Panc1 (cell line): Measurements from ENCODE around the gene GULP1. TPM values are rescaled to one million over a fixed set of nuclear protein-coding genes. Genes with fewer than 3 reads are reported as not detected.

ENCODE experiments used
- ATAC-seq: fragments of 200-7000 bp; cut with Tn5 transposase; 2 replicates; pipeline ENCODE4 v1.9.1; 2020; ENCODE audit warnings: mild to moderate bottlenecking, moderate library complexity
- BruUV-seq: library from RNA; stranded (reverse); fragments of 400-500 nt; replicated peaks from 2 replicates; lab custom pipeline; 2021; lab: Mats Ljungman, UMichigan
- CTCF ChIA-PET: fragments of 300-600 bp; sonication (Branson Sonifier 250); formaldehyde crosslinking; loops from one replicate; lab custom pipeline; 2022; ENCODE audit warnings: antibody characterized with exemption; lab: Charles Lee
- POLR2A ChIA-PET: fragments of 300-600 bp; sonication (Branson Sonifier 250); formaldehyde crosslinking; loops from one replicate; lab custom pipeline; 2022; ENCODE audit warnings: antibody characterized with exemption; lab: Charles Lee
- DNase-seq: peaks from one replicate; pipeline ENCODE4 v3.0.0-alpha.2; 2010; ENCODE audit warnings: low read depth, low spot score
- H3K27ac ChIP-seq: 2 replicates; pipeline ENCODE4 v1.5.1; 2011; ENCODE audit warnings: mild to moderate bottlenecking, low read length, inconsistent platforms
- H3K27me3 ChIP-seq: fragments of 200-500 bp; sonication (Bioruptor generic); 2 replicates; pipeline ENCODE4 v1.6.0; 2014; ENCODE audit warnings: low read length, inconsistent platforms; ENCODE audit not compliant: control insufficient read depth, insufficient read depth
- H3K36me3 ChIP-seq: fragments of 200-500 bp; sonication (Bioruptor generic); 2 replicates; pipeline ENCODE4 v1.5.1; 2014; ENCODE audit warnings: inconsistent platforms, mild to moderate bottlenecking, low read length, moderate library complexity; ENCODE audit not compliant: control insufficient read depth, insufficient read depth
- H3K4me1 ChIP-seq: 2 replicates; pipeline ENCODE4 v1.5.1; 2011; ENCODE audit warnings: inconsistent platforms, mild to moderate bottlenecking, low read length, moderate library complexity; ENCODE audit not compliant: control insufficient read depth, insufficient read depth
- H3K4me3 ChIP-seq, 2 experiments: 2 replicates each; pipeline ENCODE4 v1.5.1; 2011 to 2012; ENCODE audit warnings: low read depth in 2 of 2, low read length in 2 of 2, mild to moderate bottlenecking in 2 of 2, inconsistent platforms in 1 of 2, moderate library complexity in 1 of 2
- H3K9me3 ChIP-seq: fragments of 200-500 bp; sonication (Bioruptor generic); 2 replicates; pipeline ENCODE4 v1.5.1; 2014; ENCODE audit warnings: low read depth, mild to moderate bottlenecking, inconsistent platforms, low read length, moderate library complexity; ENCODE audit not compliant: control insufficient read depth, insufficient read depth
- CTCF ChIP-seq: fragments of 450-650 bp; IDR thresholded peaks from 2 replicates; pipeline ENCODE4 v1.5.1; 2017; ENCODE audit warnings: mild to moderate bottlenecking
- POLR2AphosphoS5 ChIP-seq: IDR thresholded peaks from 2 replicates; pipeline ENCODE4 v1.6.1; 2012; ENCODE audit warnings: mild to moderate bottlenecking, low read depth, low read length, moderate library complexity
- REST ChIP-seq, 2 experiments: IDR thresholded peaks; 2 replicates each; pipeline ENCODE4 v1.6.1; 2011 to 2012; ENCODE audit warnings: low read depth in 2 of 2, control low read depth in 1 of 2, low read length in 1 of 2, mild to moderate bottlenecking in 1 of 2, moderate library complexity in 1 of 2; ENCODE audit not compliant: insufficient read depth in 1 of 2
- SIN3A ChIP-seq: IDR thresholded peaks from 2 replicates; pipeline ENCODE4 v1.6.1; 2012; ENCODE audit warnings: low read depth, mild to moderate bottlenecking, low read length, moderate library complexity, borderline replicate concordance; ENCODE audit not compliant: insufficient read depth
- TCF7L2 ChIP-seq: IDR thresholded peaks from 2 replicates; pipeline ENCODE4 v1.6.1; 2011; ENCODE audit warnings: mild to moderate bottlenecking, low read depth, low read length, inconsistent platforms
- in situ Hi-C: cut with HindIII; loops from 2 replicates; pipeline ENCODE4 v1.10.0; 2016; ENCODE audit warnings: low sequenced_read_pairs, low pct_unique_long_range_greater_than_20kb
- intact Hi-C: fragments of 100-400 bp; cut with micrococcal nuclease; formaldehyde crosslinking; loops from one replicate; pipeline ENCODE4 v1.10.0; 2022; ENCODE audit not compliant: unreplicated experiment
- total RNA-seq: library from RNA; stranded (reverse); gene quantifications from one replicate; pipeline ENCODE4 v1.2.1, GENCODE V29; 2021; ENCODE audit not compliant: unreplicated experiment

The GULP1 gene
- total RNA-seq, 1 experiment from 2014 or later, result 51.5 TPM

GRCh38 chr2:188326669-188327301 is 35.1 kb downstream of the GULP1 start:
- in situ Hi-C loops, result no loop called here
- TF ChIP-seq POLR2AphosphoS5 (no peak), TCF7L2 (no peak), REST (IDR thresholded peaks at IDR 0.05; ENCODE audit: insufficient read depth in 1 of 2, low read depth in 2 of 2, low read length in 1 of 2) (no peak), SIN3A (no peak), CTCF (no peak)
- Histone ChIP-seq H3K9me3 (no peaks in the 10 kb centered on the region), H3K27ac (peak overlapping the region; percentile 73), H3K4me3 (no peak overlapping the region), H3K36me3 (no peaks in the 10 kb centered on the region), H3K4me1 (peaks cover 38% of the 10 kb centered on the region), H3K27me3 (no peaks in the 10 kb centered on the region)
- ATAC-seq (no peak), DNase-seq (no peak)
- ChIA-PET POLR2A (interaction anchor here (0.7 kb wide), 1 partner anchor 132 kb away, joined by 3 read pairs; no protein-coding TSS in a partner anchor), CTCF (interaction anchor here (0.7 kb wide), 1 partner anchor 35 kb away, joined by 5 read pairs; the partner anchor contains the start of gene GULP1)
- BruUV-seq, result no TSS peak
- intact Hi-C loops, result no loop called here

- intact Hi-C loops, result no loop called here
- DNase-seq, result no peak
- TF ChIP-seq POLR2AphosphoS5 (no peak), TCF7L2 (no peak), REST (IDR thresholded peaks at IDR 0.05; ENCODE audit: insufficient read depth in 1 of 2, low read depth in 2 of 2, low read length in 1 of 2) (no peak), SIN3A (no peak), CTCF (no peak)
- Histone ChIP-seq H3K27me3 (no peaks in the 10 kb centered on the region), H3K36me3 (no peaks in the 10 kb centered on the region), H3K27ac (peak overlapping the region; percentile 73), H3K4me3 (no peak overlapping the region), H3K4me1 (peaks cover 34% of the 10 kb centered on the region), H3K9me3 (no peaks in the 10 kb centered on the region)
- ATAC-seq, result no peak
- in situ Hi-C loops, result no loop called here
- POLR2A ChIA-PET, result no interaction called here
- CTCF ChIA-PET, result no interaction called here
- no TSS peak for BruUV-seq
Observed at GRCh38 chr2:188327518-188328213, 36.0 kb downstream of the GULP1 start.
